ENCODE measurements around the gene SOX10. TPM values are rescaled to one million over a fixed set of nuclear protein-coding genes. Genes with fewer than 3 reads are reported as not detected.

The SOX10 gene
- total and polyA plus RNA-seq, 2 of the 4 experiments (the other 2 are of a cell fraction) = not detected

DNA sequence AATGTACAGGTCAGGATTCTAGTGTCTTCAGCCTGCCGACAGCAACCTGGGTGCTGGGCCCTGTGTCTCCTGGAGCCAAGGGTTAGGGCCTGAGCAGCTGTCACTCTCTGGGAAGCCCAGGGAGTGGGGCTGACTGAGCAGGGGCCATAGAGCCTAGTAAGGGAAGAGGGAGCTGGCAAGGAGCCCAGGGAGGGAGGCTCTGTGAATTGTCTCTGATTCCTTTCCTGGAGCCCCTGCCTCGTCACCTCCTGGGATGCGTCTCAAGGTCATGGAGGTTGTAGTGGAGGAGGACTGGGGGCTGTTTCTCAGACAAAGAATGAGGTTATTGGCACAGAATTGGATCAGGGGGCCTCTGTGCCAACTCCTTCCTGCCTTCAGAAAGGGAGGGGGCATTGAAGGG, 11.8 kb downstream of the SOX10 start (continued):
- TF ChIP-seq RFX5 (IDR thresholded peaks at IDR 0.05; ENCODE audit: low read depth, low read length) = no peak

- H3K9me1 ChIP-seq (ENCODE audit: insufficient read depth, low read length) = no peaks in the 10 kb centered on the region
- no peak overlapping the region for H3K14ac ChIP-seq (replicated peaks; ENCODE audit: low read depth, low read length)
- H3K4me3 ChIP-seq (ENCODE audit: insufficient read depth, low read depth, low read length) = no peak overlapping the region
- no peak overlapping the region for H3K56ac ChIP-seq (ENCODE audit: extremely low read depth, insufficient read depth, low read length)
- H3K79me1 ChIP-seq (ENCODE audit: low read depth in 1 of 2, low read length in 2 of 2) = peaks cover 3 to 5% of the 10 kb centered on the region in 2 experiments; a peak in 3 of 4 replicates
- dilution Hi-C loops (cut with HindIII; ENCODE audit: low sequenced_read_pairs, unreplicated experiment) = no loop called here
- H4K91ac ChIP-seq (ENCODE audit: insufficient read depth, low read depth, low read length) = no peak overlapping the region
- H4K5ac ChIP-seq (ENCODE audit: low read depth, low read length) = no peak overlapping the region
- H4K20me1 ChIP-seq (ENCODE audit: insufficient read depth, low read length) = peaks cover 5% of the 10 kb centered on the region
- H4K8ac ChIP-seq (ENCODE audit: low read depth in 2 of 2, low read length in 2 of 2) = no peak overlapping the region
- H2BK20ac ChIP-seq (ENCODE audit: low read depth, low read length) = no peak overlapping the region
- H2BK120ac ChIP-seq (ENCODE audit: low read depth, low read length) = no peak overlapping the region
- H3K4ac ChIP-seq (ENCODE audit: low read depth, low read length) = no peak overlapping the region
- ChIA-PET CTCF (no interaction called here), POLR2A (ENCODE audit: unreplicated experiment) (no interaction called here)
- peaks cover 16% of the 10 kb centered on the region for H3K36me3 ChIP-seq (ENCODE audit: control insufficient read depth, insufficient read depth, low read length)
- ATAC-seq (ENCODE audit: low read depth) = no peak
- H3K4me2 ChIP-seq (ENCODE audit: low read depth, low read length) = no peak overlapping the region
- H2BK15ac ChIP-seq (ENCODE audit: low read depth, low read length) = no peak overlapping the region
- no peak overlapping the region for H3K18ac ChIP-seq (ENCODE audit: low read depth, low read length)
- no peak overlapping the region for H3K27ac ChIP-seq (ENCODE audit: insufficient read depth, low read length)
- H3K23ac ChIP-seq (ENCODE audit: low read depth, low read length) = no peak overlapping the region
- no peaks in the 10 kb centered on the region for H3K9me3 ChIP-seq (ENCODE audit: control insufficient read depth, insufficient read depth, low read length)
- H2BK5ac ChIP-seq (ENCODE audit: low read depth, low read length, poor library complexity, severe bottlenecking) = no peak overlapping the region
- no peaks in the 10 kb centered on the region for H3K27me3 ChIP-seq (ENCODE audit: control insufficient read depth, insufficient read depth, low read length)
- intact Hi-C loops (cut with micrococcal nuclease) = no loop called here
- no peak overlapping the region for H2AFZ ChIP-seq (replicated peaks; ENCODE audit: low read length, poor library complexity)
- in situ Hi-C loops (cut with MboI; ENCODE audit: low sequenced_read_pairs) = no loop called here
- no peak overlapping the region for H2AK9ac ChIP-seq (replicated peaks; ENCODE audit: low read depth, low read length, poor library complexity)
- H3K9ac ChIP-seq (ENCODE audit: low read depth, low read length) = no peak overlapping the region
- BruUV-seq (replicated peaks) = no TSS peak
- DNase-seq = no peak
- 100% methylated on average over 2 of the region's 7 CpGs; no CpG with 5 or more reads in 1 of the 2 experiments for WGBS, 2 experiments (ENCODE audit: extremely low coverage in 2 of 2, insufficient read length in 1 of 2)
- no peak overlapping the region for H2AK5ac ChIP-seq (ENCODE audit: low read depth, low read length)
- no peaks in the 10 kb centered on the region for H3K4me1 ChIP-seq (ENCODE audit: control insufficient read depth, insufficient read depth, low read length)
- TF ChIP-seq POLR2A (IDR thresholded peaks at IDR 0.05; ENCODE audit: low read depth, low read length) = no peak
- no peak for TF ChIP-seq BHLHE40 (IDR thresholded peaks at IDR 0.05; ENCODE audit: low read depth, low read length)
- no peak for TF ChIP-seq NFE2L2 (IDR thresholded peaks at IDR 0.05; ENCODE audit: low read depth, low read length)
- TF ChIP-seq RFX5 (IDR thresholded peaks at IDR 0.05; ENCODE audit: low read depth, low read length) = no peak
- TF ChIP-seq, protein P1, sequence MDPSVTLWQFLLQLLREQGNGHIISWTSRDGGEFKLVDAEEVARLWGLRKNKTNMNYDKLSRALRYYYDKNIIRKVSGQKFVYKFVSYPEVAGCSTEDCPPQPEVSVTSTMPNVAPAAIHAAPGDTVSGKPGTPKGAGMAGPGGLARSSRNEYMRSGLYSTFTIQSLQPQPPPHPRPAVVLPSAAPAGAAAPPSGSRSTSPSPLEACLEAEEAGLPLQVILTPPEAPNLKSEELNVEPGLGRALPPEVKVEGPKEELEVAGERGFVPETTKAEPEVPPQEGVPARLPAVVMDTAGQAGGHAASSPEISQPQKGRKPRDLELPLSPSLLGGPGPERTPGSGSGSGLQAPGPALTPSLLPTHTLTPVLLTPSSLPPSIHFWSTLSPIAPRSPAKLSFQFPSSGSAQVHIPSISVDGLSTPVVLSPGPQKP (IDR thresholded peaks at IDR 0.05; ENCODE audit: borderline replicate concordance, low read depth, low read length) = no peak
- TF ChIP-seq, protein P2, sequence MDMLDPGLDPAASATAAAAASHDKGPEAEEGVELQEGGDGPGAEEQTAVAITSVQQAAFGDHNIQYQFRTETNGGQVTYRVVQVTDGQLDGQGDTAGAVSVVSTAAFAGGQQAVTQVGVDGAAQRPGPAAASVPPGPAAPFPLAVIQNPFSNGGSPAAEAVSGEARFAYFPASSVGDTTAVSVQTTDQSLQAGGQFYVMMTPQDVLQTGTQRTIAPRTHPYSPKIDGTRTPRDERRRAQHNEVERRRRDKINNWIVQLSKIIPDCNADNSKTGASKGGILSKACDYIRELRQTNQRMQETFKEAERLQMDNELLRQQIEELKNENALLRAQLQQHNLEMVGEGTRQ (IDR thresholded peaks at IDR 0.05; ENCODE audit: low read depth, low read length) = no peak
- TF ChIP-seq FOS (IDR thresholded peaks at IDR 0.05; ENCODE audit: low read depth, low read length) = no peak
- TF ChIP-seq MAZ (IDR thresholded peaks at IDR 0.05; ENCODE audit: borderline replicate concordance, low read depth, low read length) = no peak
- TF ChIP-seq MXI1 (IDR thresholded peaks at IDR 0.05; ENCODE audit: borderline replicate concordance, low read depth, low read length) = no peak
- TF ChIP-seq CHD1 (IDR thresholded peaks at IDR 0.05; ENCODE audit: low read depth, low read length) = no peak
- no peak for TF ChIP-seq MAFK (IDR thresholded peaks at IDR 0.05; ENCODE audit: low read depth, low read length)
- TF ChIP-seq CEBPB (IDR thresholded peaks at IDR 0.05; ENCODE audit: low read depth, low read length) = no peak
- TF ChIP-seq RAD21 (IDR thresholded peaks at IDR 0.05; ENCODE audit: low read length) = no peak
- no peak for TF ChIP-seq SMC3 (IDR thresholded peaks at IDR 0.05; ENCODE audit: low read depth, low read length)
- TF ChIP-seq RCOR1 (IDR thresholded peaks at IDR 0.05; ENCODE audit: insufficient replicate concordance, low read length) = no peak
Observed at GRCh38 chr22:37971475-37972434, 12.6 kb downstream of the SOX10 start.
